IPS DF 4.7 (cell line): ENCODE results near the gene XG.

Experiments used
- DNase-seq: peaks from one replicate; pipeline ENCODE4 v3.0.0-alpha.2; 2013; ENCODE audit warnings: low spot score; ENCODE audit errors: extremely low read depth

Gene XG

GRCh38 chrX:2817036-2817435, 65.2 kb downstream of the XG start:
- no peak for DNase-seq

DNA sequence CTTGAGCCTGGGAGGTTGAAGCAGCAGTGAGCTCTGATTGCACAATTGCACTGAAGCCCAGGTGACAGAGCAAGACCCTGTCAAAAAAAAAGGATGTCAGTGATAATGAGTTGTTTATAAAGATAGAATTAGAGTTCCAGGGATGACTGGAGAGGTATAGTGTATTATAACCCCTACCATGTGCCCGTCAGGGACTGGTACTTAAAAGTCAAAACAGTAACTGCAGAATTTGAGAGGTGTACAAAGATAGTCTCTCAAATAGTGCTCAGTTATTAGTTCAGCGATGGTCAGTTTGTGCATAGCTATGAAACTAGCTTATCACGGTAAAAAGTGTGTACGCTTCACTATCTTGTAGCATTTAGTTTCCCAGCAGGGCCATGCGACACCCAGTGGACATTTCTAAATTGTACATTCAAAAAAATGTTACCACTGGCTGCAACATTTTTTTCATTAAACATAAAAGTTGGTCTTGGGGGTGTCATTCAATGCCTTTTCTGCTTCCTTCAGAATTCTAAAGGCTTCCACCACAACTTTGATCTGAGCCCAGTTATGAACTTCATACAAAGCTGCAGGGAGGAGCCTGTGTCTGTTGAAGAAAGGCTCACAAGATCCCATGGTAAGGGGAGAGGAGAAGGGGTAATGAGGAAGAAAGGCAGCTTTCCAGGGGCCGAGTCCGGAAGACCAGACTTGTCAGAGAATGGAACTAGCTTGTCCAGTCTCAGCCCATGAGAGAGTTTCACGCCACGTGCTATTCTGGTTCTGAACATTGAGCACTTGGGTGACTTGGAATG, 67.7 kb downstream of the XG start:
- DNase-seq: no peak

- no peak for DNase-seq
These were observed 68.4 kb downstream of the XG start for GRCh38 chrX:2820136-2820771.

- DNase-seq: no peak
These were observed 72.1 kb downstream of the XG start for GRCh38 chrX:2823795-2824386.

DNA sequence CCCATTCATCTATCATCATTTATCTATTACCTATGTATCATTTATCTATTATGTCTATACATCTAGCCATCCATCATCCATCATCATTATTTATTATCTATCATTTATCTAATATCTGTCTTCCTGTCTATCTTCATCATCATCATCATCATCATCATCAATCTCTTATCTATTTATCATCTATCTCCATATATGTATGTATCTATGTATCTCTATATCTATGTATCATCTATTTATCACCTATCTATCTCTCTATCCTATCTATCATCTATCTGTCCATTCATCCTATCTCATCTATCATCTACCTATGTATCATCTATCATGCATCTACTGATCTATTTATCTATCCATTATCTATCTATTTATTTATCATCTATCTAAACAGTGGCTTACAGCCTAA, 73.0 kb downstream of the XG start:
- no peak for DNase-seq

GRCh38 chrX:2828344-2828958, 76.6 kb downstream of the XG start, which contains the start of gene GYG2:
TSS of gene GYG2 (plus strand) at chrX:2828930. CDS start at chrX:2830189, 1,259 bp downstream.
- DNase-seq: no peak

GRCh38 chrX:2828959-2829411, 77.1 kb downstream of the XG start:
- DNase-seq: no peak

DNA sequence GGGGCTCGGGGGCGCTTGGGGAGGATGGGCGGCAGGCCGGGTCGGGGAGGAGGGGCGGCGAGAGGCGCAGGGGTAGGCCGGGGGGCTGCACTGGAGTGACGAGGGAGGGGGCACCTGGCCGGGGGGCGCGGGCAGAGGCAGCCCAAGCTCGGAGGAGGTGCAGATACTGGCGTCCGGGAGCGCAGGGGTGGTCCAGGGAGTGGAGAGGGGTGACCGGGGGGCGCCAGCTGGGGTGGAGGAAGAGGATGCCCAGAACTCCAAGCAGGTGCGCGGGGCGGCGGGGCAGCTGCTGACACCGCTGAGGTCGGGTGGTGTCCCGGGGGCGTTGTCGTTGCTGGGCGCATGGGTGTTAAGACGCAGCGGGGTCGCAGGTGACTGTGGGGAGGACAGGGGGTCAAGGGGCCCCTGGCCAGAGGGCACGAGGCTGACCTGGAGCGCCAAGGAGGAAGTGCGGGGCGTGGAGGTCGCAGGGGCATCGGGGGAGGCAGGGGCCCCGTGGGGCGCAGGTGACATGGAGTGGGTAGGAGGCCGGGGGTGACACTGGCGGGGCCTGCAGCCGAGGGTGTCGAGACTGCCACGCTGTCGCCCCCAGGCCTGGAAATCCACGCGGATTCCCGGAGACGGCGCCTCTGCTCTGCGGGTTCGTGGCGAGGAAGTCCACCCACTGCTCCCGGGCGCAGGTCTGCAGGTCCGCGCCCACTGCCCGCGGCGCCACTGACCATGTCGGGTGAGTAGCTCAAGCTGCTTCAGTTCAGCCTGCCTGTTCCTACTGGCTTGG, 77.8 kb downstream of the XG start:
- no peak for DNase-seq

DNA sequence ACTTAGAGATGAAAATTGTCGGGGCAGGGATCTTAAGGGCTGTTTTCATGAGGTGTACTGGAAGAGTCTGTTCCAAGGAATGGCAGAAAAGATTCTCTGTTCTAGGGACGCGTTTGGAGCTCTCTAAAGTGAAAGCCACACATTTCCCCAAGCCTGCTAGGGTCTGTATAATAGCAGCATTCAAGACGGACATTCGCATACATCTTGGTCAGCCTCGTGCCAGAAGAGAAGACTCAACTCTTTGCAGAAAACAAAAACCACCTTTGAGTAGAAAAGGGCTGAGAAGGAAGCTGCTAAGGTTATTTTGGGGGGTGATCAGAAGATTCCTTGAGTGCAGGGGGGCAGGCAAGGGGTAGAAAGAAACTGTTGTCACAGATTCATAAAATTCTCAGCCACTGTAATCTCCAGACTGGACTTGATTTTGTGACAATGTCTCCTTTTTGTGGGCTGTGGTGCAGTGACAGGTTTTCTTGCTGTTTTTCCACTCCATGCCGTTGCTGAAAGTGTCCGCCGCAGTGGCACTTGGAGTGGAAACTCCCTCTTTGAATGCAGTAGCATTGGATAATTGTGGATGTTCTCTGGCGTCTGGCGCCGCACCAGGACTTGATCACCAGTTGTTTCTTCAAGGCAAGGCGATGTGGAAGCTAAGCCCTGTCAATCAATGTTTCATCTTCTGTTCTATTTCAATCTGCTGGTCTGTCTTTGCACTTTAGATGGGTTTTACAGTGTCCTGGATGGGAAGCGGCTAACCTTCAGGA, 79.8 kb downstream of the XG start:
- DNase-seq: no peak

DNA sequence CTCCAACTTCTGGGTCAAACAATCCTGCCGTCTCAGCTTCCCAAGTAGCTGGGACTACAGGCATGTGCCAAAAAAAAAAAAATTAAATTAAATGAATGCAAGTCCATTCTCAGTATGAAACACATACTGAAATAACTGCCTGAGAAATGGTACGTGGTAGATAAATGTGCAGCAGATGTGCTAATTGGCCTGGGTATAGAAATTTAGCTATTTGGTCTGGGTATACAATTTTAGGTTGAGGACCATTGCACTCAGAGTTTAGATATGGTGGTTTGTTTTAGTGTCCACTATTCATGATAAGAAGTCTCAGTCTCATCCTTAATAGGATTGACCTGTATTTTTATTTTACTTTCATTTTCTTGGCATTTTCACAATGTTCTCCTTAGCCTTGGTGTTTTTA, 86.1 kb downstream of the XG start:
- DNase-seq: no peak

DNA sequence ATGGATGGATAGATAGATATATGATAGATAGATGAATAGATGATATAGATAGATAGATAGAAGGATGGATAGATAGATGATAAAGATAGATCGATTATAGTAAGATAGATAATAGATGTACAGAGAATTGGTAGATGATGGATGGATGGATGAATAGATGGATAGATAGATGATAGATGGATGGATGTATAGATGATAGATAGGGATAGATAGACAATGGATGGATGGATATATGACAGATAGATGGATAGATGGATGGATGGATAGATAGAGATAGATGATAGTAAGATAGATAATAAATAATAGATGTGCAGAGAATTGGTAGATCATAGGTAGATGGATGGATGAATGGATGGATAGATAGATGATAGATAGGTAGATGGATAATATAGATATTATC, 89.1 kb downstream of the XG start:
- DNase-seq: no peak

DNA sequence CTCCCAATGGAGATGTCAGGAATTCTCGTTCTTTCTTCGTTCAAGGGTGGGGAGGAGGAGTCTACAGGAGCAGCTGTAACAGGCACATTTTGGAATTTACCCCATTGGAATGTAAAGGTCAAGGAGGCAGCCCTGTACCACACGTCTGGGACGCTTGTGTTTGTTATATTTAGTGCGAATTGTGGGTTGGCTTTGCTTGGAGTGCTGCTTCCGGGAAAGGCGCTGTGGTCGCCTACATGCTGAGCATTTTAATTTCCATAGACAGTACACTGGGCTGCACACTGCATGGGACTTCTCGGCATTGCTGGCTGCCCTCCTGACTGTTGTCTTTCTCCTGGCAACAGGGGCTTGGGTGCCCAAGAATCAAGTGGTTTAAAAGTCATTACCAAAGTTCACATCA, 89.7 kb downstream of the XG start:
- no peak for DNase-seq

DNA sequence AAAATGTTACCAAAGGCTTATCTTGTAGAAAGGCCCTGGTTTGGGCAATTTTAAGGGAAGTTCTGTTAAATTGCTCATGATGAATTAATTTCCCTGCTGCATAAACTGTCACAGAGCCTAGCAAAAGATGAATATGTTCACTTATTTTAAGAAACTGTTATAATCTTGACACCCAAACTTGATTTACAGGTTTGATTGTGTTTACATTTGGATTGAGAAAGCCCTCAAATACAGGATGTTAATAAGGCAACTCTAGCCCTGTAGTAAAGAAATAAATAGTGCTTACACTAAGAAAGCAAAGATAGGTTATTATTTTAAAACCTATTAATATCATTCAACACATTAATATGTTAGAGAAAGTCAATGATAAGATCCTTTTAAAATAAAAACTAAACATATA, 95.2 kb downstream of the XG start:
- DNase-seq: no peak

- DNase-seq: no peak
These were observed 97.0 kb downstream of the XG start for GRCh38 chrX:2848871-2849301.

- no peak for DNase-seq
These were observed 103.1 kb downstream of the XG start for GRCh38 chrX:2854918-2855317.

DNA sequence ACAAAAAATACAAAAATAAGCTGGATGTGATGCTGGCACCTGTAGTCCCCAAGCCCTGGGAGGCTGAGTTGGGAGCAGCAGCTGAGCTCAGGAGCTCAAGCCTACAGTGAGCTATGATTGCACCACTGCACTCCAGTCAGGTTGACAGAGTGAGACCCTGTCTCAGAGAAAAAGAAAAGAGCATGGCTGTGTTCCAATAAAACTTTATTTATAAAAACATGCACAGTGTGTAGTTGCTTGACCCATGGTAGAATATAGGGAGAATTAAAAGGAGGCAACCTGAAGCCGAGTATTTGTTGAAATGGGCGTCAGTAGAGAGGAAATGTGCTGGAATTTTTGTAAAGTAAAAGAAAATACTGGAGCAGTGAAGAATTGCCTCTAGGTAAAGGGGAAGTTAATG, 103.9 kb downstream of the XG start:
- DNase-seq: no peak

GRCh38 chrX:2857566-2857965, 105.7 kb downstream of the XG start:
- no peak for DNase-seq

- DNase-seq: no peak
These were observed 107.5 kb downstream of the XG start for GRCh38 chrX:2859197-2859797.

GRCh38 chrX:2862404-2862803, 110.6 kb downstream of the XG start:
- no peak for DNase-seq

DNA sequence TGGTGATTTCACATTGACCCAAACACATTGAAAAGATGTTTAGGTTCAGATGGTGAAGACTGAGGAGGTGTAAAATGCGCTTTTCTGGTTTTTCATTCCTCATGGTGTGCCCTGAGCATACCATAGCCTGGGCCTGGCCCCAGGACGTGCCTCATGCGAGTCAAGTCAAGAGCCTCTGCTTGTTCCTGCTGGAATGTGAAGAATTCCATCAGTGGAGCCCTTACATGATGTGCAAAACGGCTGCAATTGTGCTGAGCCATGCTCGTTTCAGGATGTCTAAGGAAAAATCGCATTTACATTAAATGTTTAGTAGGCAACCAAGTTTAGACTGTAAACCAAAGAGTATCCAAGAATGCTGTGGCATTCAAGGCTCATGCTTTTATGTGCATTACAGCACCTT, 111.8 kb downstream of the XG start:
- no peak for DNase-seq
